ENCODE data around the gene SMLR1.

Gene SMLR1

GRCh38 chr6:130839379-130839778, 12.2 kb downstream of the SMLR1 start:
- Histone ChIP-seq H3K27me3 (ENCODE audit: insufficient read depth, low read length) (no peaks in the 10 kb centered on the region), H3K36me3 (ENCODE audit: insufficient read depth, low read length) (no peaks in the 10 kb centered on the region), H2AFZ (ENCODE audit: low read length, unreplicated experiment) (no peak overlapping the region), H3K4me1 (ENCODE audit: control insufficient read depth, insufficient read depth, low read length, unreplicated experiment) (no peaks in the 10 kb centered on the region), H3K27ac (ENCODE audit: low read depth, low read length) (no peak overlapping the region), H3K4me3 (ENCODE audit: low read depth, low read length) (no peak overlapping the region), H3K79me2 (ENCODE audit: control insufficient read depth, insufficient read depth, low read length, unreplicated experiment) (no peaks in the 10 kb centered on the region)

DNA sequence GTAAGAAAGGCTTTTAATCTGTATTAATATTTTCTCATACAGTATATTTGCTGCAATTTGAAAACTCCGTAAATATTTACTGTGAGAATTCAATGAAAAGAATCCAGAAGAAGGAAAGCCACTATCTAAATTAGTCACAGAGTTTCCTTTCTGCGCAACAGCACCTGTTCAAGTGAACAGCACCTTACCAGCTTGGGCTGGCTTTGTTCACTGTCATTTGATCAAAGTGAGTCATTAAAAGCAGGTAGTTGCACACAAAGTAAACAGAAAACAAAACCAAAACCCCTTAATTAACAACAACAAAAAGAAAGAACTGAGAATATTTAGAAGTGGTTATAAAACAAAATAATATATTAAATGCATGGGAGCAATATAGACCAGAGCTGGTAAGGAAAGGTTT, 12.8 kb downstream of the SMLR1 start:
- H2AFZ ChIP-seq (ENCODE audit: low read length, unreplicated experiment), result no peak overlapping the region
- no peaks in the 10 kb centered on the region for H3K4me1 ChIP-seq (ENCODE audit: control insufficient read depth, insufficient read depth, low read length, unreplicated experiment)
- H3K27ac ChIP-seq (ENCODE audit: low read depth, low read length), result no peak overlapping the region
- no peaks in the 10 kb centered on the region for H3K79me2 ChIP-seq (ENCODE audit: control insufficient read depth, insufficient read depth, low read length, unreplicated experiment)
- no peak overlapping the region for H3K4me3 ChIP-seq (ENCODE audit: low read depth, low read length)
- H3K36me3 ChIP-seq (ENCODE audit: insufficient read depth, low read length), result no peaks in the 10 kb centered on the region
- H3K27me3 ChIP-seq (ENCODE audit: insufficient read depth, low read length), result no peaks in the 10 kb centered on the region

GRCh38 chr6:130841128-130841728, 14.0 kb downstream of the SMLR1 start:
- no peak overlapping the region for H2AFZ ChIP-seq (ENCODE audit: low read length, unreplicated experiment)
- no peaks in the 10 kb centered on the region for H3K36me3 ChIP-seq (ENCODE audit: insufficient read depth, low read length)
- no peaks in the 10 kb centered on the region for H3K27me3 ChIP-seq (ENCODE audit: insufficient read depth, low read length)
- H3K27ac ChIP-seq (ENCODE audit: low read depth, low read length), result no peak overlapping the region
- H3K4me1 ChIP-seq (ENCODE audit: control insufficient read depth, insufficient read depth, low read length, unreplicated experiment), result no peaks in the 10 kb centered on the region
- no peaks in the 10 kb centered on the region for H3K79me2 ChIP-seq (ENCODE audit: control insufficient read depth, insufficient read depth, low read length, unreplicated experiment)
- no peak overlapping the region for H3K4me3 ChIP-seq (ENCODE audit: low read depth, low read length)

DNA sequence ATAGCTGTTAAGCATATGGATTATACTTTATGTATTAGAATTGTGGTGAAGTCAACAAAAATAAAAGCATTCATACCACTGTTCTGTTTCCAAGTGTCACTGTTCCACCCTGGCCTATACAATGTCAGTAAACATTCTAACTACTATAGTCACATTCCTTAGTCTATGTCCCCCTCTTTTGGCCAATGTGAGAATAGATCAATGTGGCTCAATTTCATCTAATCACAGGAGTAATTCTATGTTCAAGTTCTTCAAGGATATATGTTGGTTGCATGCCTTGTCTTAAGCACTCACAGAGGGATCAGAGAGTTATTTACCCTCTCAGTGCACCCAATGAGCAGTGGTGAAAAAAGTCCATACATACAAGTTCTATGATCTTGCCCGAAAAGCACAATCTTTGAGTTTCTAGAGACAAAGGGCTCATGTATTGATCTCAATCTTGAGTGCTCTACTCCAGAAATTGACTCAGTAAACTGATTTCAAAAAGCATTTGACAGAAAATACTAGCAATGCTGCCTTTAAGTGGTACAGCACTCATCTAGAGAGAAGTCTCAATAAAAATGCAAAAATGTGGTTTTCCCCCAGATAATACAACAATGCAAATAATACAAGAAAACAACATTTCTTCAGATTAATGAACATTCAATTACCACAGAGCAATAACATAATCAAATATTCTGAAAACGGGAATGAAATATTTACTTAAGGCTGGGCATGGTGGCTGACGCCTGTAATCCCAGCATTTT, 16.5 kb downstream of the SMLR1 start:
- H2AFZ ChIP-seq (ENCODE audit: low read length, unreplicated experiment), result no peak overlapping the region
- H3K4me3 ChIP-seq (ENCODE audit: low read depth, low read length), result no peak overlapping the region
- no peaks in the 10 kb centered on the region for H3K36me3 ChIP-seq (ENCODE audit: insufficient read depth, low read length)
- no peaks in the 10 kb centered on the region for H3K79me2 ChIP-seq (ENCODE audit: control insufficient read depth, insufficient read depth, low read length, unreplicated experiment)
- H3K27me3 ChIP-seq (ENCODE audit: insufficient read depth, low read length), result no peaks in the 10 kb centered on the region
- no peak overlapping the region for H3K27ac ChIP-seq (ENCODE audit: low read depth, low read length)
- H3K4me1 ChIP-seq (ENCODE audit: control insufficient read depth, insufficient read depth, low read length, unreplicated experiment), result no peaks in the 10 kb centered on the region

DNA sequence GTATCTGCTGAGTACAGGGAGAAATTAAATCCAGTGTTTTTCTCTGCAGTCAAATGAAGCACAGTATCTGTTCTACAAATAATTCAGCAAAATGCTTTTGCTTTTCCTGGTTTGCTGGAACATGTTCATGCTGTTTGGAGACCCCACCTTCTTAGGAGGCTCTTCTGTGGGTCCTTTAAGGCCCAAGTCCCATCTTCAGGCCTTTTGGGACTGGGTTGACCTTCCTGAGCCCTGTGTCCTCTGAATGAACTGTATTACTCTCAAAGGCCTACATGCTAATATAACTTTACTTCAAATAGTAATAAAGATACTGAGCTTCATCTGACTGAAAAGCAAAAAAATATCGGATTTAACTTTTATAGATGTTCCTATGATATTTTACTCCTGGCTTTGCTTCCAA, 19.3 kb downstream of the SMLR1 start:
- Histone ChIP-seq H2AFZ (ENCODE audit: low read length, unreplicated experiment) (no peak overlapping the region), H3K27me3 (ENCODE audit: insufficient read depth, low read length) (no peaks in the 10 kb centered on the region), H3K27ac (ENCODE audit: low read depth, low read length) (no peak overlapping the region), H3K79me2 (ENCODE audit: control insufficient read depth, insufficient read depth, low read length, unreplicated experiment) (no peaks in the 10 kb centered on the region), H3K4me3 (ENCODE audit: low read depth, low read length) (no peak overlapping the region), H3K36me3 (ENCODE audit: insufficient read depth, low read length) (no peaks in the 10 kb centered on the region), H3K4me1 (ENCODE audit: control insufficient read depth, insufficient read depth, low read length, unreplicated experiment) (no peaks in the 10 kb centered on the region)

DNA sequence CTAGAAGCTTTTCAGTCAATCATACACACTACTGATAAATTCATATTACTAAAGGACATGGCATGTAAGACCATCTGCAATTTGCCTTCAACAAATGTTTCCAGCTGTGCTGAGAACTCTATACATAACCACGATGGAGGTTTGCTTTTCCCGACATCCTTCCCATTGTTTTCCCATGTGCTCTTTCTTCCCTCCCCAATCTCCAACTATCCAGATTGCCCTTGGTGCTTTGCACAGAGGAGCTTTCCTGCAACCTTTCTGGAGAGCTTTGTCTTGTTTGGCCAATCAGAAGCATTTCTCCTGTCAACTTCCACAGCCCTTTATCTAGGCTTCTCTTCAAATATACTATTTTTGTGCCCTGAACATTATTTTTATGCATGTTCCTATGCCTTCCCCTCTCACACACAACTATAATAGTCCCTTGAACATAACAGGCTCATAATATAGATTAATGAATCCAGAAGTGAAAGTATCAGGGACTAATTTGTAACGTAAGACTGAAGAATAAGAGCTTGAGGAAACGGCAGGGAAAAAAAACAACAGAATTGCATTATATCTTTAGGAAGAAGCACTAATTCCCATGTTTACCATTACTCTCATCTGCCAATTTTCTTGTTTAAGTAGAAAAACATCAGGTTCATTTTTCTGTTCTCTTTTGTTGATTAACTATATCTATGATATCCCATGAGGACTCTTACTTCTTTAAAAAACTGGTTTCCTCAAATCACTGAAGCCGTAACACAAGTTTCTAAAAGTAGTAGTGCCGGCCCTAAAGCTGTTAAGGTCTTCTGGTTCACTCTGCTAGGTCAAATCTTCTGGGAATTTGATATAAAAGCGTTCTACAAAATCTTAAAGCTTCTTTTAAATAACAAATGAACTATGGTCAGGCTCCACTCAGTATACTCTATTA, 20.1 kb downstream of the SMLR1 start:
- Histone ChIP-seq H3K4me3 (ENCODE audit: low read depth, low read length) (no peak overlapping the region), H3K27me3 (ENCODE audit: insufficient read depth, low read length) (no peaks in the 10 kb centered on the region), H2AFZ (ENCODE audit: low read length, unreplicated experiment) (no peak overlapping the region), H3K79me2 (ENCODE audit: control insufficient read depth, insufficient read depth, low read length, unreplicated experiment) (no peaks in the 10 kb centered on the region), H3K4me1 (ENCODE audit: control insufficient read depth, insufficient read depth, low read length, unreplicated experiment) (no peaks in the 10 kb centered on the region), H3K27ac (ENCODE audit: low read depth, low read length) (no peak overlapping the region), H3K36me3 (ENCODE audit: insufficient read depth, low read length) (no peaks in the 10 kb centered on the region)

DNA sequence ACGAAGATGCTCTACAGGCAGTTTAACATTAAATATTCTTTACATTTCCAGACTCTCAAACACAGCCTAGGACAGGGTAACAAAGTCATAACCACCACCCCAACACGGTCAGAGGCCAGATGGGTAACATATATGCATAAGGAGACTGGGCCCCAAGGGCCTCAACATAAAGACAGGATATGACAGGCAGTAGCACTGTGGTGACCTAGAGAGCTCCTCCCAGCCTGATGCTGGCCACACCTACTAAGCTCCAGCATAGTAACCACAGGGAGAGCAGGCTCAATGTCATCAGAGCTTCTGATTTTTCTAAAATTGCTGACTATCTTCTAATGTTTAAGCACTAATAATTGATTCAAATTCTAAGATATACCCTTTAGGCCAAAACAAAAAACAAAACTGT, 21.7 kb downstream of the SMLR1 start:
- no peak overlapping the region for H3K4me3 ChIP-seq (ENCODE audit: low read depth, low read length)
- H3K27me3 ChIP-seq (ENCODE audit: insufficient read depth, low read length), result no peaks in the 10 kb centered on the region
- H3K79me2 ChIP-seq (ENCODE audit: control insufficient read depth, insufficient read depth, low read length, unreplicated experiment), result no peaks in the 10 kb centered on the region
- H3K4me1 ChIP-seq (ENCODE audit: control insufficient read depth, insufficient read depth, low read length, unreplicated experiment), result peaks cover 9% of the 10 kb centered on the region
- H3K36me3 ChIP-seq (ENCODE audit: insufficient read depth, low read length), result no peaks in the 10 kb centered on the region
- H2AFZ ChIP-seq (ENCODE audit: low read length, unreplicated experiment), result no peak overlapping the region
- no peak overlapping the region for H3K27ac ChIP-seq (ENCODE audit: low read depth, low read length)

GRCh38 chr6:130849594-130849993, 22.4 kb downstream of the SMLR1 start:
- Histone ChIP-seq H3K27me3 (ENCODE audit: insufficient read depth, low read length) (no peaks in the 10 kb centered on the region), H2AFZ (ENCODE audit: low read length, unreplicated experiment) (no peak overlapping the region), H3K36me3 (ENCODE audit: insufficient read depth, low read length) (no peaks in the 10 kb centered on the region), H3K4me3 (ENCODE audit: low read depth, low read length) (no peak overlapping the region), H3K4me1 (ENCODE audit: control insufficient read depth, insufficient read depth, low read length, unreplicated experiment) (peaks cover 12% of the 10 kb centered on the region), H3K79me2 (ENCODE audit: control insufficient read depth, insufficient read depth, low read length, unreplicated experiment) (no peaks in the 10 kb centered on the region), H3K27ac (ENCODE audit: low read depth, low read length) (no peak overlapping the region)

- Histone ChIP-seq H3K27me3 (ENCODE audit: insufficient read depth, low read length) (no peaks in the 10 kb centered on the region), H3K27ac (ENCODE audit: low read depth, low read length) (no peak overlapping the region), H3K4me1 (ENCODE audit: control insufficient read depth, insufficient read depth, low read length, unreplicated experiment) (peaks cover 12% of the 10 kb centered on the region), H3K36me3 (ENCODE audit: insufficient read depth, low read length) (0 out of 2 replicates have a peak, but pooled peaks cover 3% of the 10 kb centered on the region), H2AFZ (ENCODE audit: low read length, unreplicated experiment) (no peak overlapping the region), H3K4me3 (ENCODE audit: low read depth, low read length) (no peak overlapping the region), H3K79me2 (ENCODE audit: control insufficient read depth, insufficient read depth, low read length, unreplicated experiment) (no peaks in the 10 kb centered on the region)
These were observed 23.8 kb downstream of the SMLR1 start for GRCh38 chr6:130851026-130851425.

DNA sequence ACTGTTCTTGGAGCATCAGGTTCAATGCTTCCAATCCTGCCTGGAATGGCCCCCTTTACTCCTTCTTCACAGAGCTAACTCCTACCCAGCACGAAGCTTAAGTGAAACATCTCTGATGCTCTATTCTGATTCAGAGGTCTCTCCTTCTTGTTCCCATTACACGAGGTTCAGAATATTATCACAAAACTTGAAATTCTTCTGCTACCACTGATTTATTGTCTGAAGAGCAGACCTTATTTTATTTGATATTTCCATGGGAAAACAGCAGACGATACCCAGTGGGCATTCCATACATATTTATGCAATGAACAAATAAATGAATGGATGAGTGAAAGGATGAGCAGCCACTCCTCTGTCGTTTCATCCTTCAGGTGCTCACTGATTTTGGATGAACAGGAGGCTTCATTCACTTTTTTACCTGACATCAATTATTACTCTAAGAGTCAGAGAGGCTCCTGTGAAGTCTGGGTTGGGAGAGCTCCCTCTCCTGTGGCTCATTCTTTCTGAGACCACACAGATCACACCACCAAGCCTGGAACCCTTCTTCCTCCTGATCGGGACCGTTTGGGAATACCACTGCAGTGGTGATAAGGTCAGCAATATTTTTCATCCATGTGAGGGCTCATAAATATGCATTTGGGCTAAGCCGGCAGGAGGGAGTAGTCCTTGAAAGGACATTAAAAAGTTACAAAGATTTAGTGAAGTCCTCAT, 25.8 kb downstream of the SMLR1 start:
- H3K79me2 ChIP-seq (ENCODE audit: control insufficient read depth, insufficient read depth, low read length, unreplicated experiment), result no peaks in the 10 kb centered on the region
- H3K36me3 ChIP-seq (ENCODE audit: insufficient read depth, low read length), result 0 out of 2 replicates have a peak, but pooled peaks cover 3% of the 10 kb centered on the region
- H3K27ac ChIP-seq (ENCODE audit: low read depth, low read length), result no peak overlapping the region

More for the DNA sequence above, 25.8 kb downstream of the SMLR1 start:
- H2AFZ ChIP-seq (ENCODE audit: low read length, unreplicated experiment), result no peak overlapping the region
- peaks cover 12% of the 10 kb centered on the region for H3K4me1 ChIP-seq (ENCODE audit: control insufficient read depth, insufficient read depth, low read length, unreplicated experiment)
- H3K4me3 ChIP-seq (ENCODE audit: low read depth, low read length), result no peak overlapping the region
- H3K27me3 ChIP-seq (ENCODE audit: insufficient read depth, low read length), result no peaks in the 10 kb centered on the region

Data from ACC112 (cell line).